Embryonic facial prominence (tissue), 1 donor: Measurements from ENCODE around the gene PSMA6.
"Not testable (repeated sequence)": the region's sequence is repeated elsewhere in the genome, so short reads cannot be mapped to it uniquely, and the experiment has no call there.

Experiments
- DNase-seq: peaks from one replicate; pipeline ENCODE4 v3.0.0-alpha.2; 2016; ENCODE audit errors: extremely low spot score

Gene PSMA6

GRCh38 chr14:35326375-35326774, 34.2 kb downstream of the PSMA6 start:
- DNase-seq = no peak

DNA sequence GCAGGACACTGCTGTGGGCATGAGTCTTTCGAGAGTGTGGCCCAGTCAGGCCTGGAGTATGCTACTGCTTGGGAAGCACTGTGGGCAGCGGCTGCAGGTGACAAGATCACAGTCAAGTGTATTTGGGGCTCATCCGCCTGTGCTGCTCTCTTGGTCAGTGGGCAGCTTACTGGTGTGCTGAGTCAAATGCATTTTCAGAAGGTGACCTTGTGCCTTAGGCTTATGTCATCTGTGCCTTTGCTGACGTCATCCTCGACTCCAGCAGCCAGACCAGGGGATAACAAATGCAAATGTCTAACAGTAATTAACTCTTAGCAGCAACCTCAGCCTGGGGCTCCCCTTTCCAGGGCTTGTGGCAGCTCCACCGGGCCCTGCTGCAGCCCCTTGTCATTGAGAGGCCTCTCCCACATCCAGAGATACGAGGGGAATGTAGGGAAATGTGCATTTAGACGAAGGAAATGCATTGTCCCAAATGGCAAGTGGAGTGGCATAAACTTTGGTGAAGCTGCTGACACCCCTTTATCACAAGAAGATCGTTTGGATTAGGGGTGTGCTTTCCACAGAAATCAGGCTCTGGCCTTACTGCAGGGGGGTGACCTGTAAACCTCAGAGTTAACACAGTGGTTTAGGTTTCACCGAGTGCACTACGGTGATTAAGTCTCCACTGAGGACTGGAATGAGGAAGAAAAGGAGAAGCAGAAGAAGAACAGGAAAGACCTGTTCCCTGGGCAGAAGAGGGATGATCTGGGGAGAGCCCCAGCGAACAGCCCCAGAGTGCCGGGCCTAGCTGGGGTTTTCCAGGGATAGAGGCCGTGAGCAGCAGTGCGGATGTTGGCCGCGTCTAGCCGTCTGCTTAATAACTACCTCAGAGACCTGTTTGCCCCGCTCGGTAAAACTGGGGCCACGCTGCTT, 39.7 kb downstream of the PSMA6 start:
- no peak for DNase-seq

DNA sequence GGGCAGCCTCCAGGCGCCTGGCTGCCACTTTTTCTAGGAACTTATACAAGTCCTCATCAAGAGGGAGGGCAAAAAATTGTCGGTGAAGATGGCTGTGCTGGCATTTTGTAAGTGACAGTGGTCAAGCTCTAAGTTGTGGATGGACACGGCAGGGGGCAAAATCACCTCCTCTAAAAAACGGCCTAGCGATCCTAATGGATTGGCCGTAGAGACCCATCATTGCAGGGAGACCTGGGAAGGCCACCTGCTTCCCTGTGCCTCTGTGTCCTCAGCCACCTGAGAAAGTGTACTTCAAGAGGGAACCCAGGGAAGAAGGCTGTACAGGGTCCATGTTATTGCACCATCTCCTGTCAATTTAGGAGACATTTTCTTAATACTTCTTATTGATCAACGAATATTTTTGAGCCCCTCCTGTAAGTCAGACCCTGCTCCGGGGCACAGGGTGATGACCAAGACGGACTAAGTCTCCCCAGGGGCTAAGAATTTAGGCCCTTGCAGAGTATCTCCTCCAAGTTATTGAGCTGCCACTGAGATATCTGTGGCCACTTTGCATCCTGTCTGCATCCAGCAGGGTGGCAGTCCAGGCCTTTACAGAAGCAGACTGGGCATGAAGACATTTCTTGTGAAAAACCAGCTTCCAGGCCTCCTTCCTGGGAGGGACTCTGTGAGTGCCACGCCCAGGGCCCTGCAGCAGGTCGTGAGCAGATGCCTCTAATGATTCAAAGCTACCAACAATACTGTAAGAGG, 40.5 kb downstream of the PSMA6 start:
- no peak for DNase-seq

GRCh38 chr14:35333264-35333730, 41.1 kb downstream of the PSMA6 start:
- DNase-seq = no peak

GRCh38 chr14:35333797-35334743, 41.9 kb downstream of the PSMA6 start:
- DNase-seq = no peak

GRCh38 chr14:35335388-35336092, 43.4 kb downstream of the PSMA6 start:
- DNase-seq = no peak

- DNase-seq = not testable (repeated sequence)
Observed at GRCh38 chr14:35336171-35336493, 44.0 kb downstream of the PSMA6 start.

DNA sequence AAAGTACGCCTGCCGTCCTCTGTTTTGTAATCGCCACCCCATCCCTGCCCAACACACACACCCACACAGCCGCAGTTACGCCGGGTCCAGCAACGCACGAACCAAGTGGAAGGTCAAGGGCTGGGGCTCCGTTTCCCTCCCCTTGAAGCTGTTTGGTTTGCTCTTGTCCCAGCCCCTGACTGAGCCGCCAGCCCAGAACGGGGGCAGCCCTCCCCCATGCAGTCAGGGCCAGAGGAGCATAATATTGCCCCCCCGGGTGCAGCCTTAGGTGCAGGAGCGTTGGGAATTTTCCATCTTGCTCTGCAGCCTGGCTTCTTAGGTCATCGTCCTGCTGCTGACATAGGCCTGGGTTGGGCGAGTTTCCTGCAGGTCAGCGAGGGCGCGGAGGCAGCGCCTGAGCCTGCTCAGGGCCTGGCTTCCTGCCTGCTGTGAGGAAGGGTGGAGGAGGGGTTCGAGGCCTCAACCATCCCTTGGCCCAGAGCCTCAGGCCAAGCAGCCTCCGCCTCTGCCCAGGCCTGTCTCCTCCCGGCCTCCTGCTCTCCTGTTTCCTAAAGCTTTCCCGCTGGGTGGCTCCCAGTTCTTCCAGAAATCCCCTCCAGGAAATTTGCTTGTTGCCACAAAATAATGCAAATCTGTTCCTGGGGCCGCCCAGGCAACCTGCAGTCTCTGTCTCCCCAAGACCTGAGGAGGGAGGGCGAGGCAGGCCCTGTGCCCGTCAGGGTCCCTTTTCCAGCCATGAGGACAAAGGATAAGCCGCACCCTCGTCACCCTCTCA, 44.5 kb downstream of the PSMA6 start:
- DNase-seq = no peak

DNA sequence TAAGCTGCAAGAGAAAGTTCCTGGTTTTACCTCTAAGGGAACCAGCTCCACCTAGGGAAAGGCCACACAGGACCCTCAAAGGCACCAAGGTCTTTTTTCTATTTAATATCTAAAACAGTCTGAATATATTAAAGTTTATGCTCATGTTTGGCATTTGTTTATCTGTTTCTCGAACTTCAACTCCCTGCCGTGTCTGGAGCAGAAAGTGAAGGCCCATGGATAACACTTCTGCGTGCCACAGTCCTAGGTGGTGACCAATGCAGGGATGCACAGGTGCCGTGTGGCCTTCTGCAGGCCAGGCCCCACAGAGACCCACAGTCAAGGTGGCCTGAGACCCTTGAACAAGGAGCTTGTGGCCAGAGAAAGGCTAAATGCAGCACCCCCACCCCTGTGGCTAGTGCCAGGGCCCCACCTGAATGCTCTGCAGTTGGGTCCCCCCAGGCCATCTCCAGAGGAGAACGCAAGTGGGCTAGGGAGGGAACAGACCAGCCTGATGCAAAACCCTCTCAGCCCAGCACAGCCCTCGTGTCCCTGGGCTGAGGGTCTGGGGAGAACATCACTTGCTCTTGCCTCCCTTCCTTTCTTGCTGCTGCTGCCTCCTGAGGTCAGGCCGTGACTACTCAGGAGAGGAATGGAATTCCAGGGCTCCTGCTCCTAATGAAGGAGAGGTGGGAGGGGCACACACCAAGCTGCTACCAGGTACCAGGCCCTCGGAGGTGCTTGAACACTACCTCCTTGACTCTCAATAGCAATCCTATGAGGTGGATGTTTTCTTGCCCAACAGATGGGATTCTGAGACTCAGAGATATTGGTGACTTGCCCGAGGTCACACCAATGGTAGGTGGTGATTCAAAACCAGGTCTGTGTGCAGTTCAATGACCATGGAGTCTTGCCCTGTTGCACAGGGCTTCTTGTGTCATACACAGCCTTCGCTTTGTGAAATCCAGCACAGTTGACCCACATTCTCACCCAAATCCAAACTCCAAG, 45.4 kb downstream of the PSMA6 start:
- no peak for DNase-seq

DNA sequence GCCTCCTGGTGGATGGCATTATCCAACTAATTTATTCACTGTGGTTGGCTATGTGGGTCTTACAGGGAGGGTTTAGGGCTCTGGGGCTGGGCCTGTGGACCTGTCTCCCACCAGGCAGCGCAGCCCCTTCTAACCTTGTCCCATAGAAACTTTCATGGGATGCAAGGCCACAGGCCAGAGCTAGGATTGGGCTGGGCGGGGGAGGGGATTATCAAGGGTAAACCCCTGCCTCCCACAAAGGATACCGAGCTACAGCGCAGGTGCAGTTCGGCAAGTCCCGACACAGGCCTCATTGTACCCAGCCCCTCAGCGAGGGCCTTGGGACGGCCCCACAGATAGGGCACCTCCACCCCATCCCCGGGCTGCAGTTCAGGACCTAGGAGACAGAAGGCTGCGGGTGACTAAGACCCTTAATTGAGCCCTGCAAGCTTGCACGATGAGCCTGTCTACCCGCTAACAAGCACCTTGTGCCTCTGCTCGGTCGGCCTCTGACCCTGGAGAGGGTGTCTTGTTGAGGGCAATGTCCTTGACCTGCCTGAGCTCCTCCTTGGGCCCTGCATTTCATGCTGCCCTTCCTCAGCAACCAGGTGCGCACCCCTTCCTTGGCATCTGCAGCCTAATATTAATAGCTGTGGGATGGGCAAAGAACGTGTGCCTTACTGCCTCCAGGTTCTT, 46.7 kb downstream of the PSMA6 start:
- no peak for DNase-seq

GRCh38 chr14:35339761-35340406, 47.7 kb downstream of the PSMA6 start:
- no peak for DNase-seq

- no peak for DNase-seq
Observed at GRCh38 chr14:35340616-35341453, 48.7 kb downstream of the PSMA6 start.

DNA sequence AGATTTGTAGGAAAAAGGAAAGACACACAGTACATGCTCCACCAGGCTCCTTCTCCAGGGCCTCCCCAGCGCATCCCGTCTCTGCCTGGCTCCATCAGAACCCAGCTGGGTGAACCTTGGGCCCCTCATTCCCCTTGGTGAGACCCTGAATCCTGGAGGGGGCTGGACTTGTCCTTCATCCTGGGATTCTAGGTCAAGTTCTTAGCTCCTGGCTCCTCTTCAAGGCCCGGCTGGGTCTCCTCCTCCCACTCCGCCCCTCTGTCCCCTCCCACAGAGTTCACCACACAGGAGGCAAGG, 49.2 kb downstream of the PSMA6 start:
- no peak for DNase-seq

DNA sequence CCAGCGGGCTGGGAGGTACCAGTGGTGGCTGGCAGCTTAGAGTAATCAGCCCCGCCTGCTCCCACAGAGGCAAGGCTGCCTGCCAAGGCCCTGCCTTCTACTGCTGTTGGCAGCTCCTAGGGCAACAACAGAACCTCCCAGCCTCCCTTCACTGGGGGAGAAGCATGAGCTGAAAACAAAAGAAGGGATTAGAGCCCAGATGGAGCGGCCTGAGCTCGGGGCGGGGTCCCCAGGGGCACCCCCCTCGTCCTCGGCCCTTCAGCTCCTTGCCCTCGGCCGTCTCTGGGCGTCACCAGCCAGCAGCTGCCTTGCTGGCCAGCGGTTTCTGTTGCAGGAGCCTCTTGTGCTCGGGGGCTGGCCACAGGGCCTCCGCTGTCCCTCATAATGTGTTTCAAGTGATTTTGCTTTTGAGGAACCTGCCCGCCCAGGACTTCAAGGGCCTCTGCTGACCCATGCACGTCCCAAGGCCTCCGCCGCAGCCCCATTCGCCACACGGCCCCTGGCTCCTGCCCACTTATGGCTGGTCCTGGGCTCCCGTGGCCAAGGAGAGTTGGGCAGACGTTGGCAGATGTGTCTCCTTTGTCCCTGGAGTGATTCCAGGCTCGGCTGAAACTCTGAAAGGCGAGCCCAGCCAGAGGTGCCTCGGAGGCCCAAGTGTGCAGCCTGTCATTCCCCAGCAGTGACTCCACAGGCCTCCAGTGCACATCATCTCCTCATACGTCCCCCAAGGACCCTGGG, 49.7 kb downstream of the PSMA6 start:
- peak; percentile 43 for DNase-seq

DNA sequence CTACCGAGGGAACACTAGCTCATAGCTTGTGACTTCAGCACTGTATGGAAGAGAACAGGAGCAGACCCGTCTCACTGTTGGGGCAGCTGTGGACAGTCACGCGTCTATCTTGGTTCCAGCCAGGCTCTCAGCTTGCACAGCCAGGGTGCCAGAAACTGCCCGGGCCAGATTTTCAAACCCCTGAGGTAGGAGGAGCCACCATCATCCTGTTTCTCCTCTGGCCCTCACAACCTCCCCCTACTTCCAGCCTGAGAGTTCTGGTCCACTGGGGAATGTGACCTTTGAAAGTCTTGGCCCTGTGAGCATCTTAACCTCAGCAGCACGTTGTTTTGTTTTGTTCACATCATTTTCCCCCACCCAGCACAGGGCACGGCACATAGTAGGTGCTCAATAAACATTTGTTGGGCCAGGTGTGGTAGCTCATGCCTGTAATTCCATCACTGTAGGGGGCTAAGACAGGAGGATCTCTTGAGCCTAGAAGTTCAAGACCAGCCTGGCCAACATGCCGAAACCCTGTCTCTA, 50.4 kb downstream of the PSMA6 start:
- no peak for DNase-seq

GRCh38 chr14:35343702-35344101, 51.5 kb downstream of the PSMA6 start:
- DNase-seq = no peak
